ENCODE data around the gene CENPVL3. TPM values are rescaled to one million over a fixed set of nuclear protein-coding genes. Genes with fewer than 3 reads are reported as not detected.

CENPVL3 gene
- total and polyA plus RNA-seq, 2 of the 8 experiments (the other 6 are each of a cell fraction or from before 2014, with no cell fraction given), result 5.0 to 15.6 TPM

DNA sequence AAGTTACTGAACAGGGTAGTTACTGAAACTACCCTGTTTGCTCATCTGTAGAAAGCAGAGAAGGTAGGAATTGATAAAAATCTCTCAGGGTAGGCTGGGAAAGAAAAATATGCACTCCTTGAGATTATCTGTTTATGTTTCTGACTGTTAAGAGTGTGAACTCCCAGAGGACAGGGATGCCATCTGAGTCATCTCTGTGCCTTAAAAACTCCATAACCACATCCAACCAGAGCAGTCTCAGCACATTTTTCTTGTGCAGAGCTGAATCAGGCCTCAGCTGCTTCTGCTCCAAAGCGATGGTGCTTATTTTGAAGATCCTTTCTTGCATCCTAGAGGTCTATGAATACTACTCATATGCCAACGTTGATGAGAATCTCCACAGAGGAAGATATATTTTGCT, 9.9 kb downstream of the CENPVL3 start (continued):
- TF ChIP-seq, protein P1, sequence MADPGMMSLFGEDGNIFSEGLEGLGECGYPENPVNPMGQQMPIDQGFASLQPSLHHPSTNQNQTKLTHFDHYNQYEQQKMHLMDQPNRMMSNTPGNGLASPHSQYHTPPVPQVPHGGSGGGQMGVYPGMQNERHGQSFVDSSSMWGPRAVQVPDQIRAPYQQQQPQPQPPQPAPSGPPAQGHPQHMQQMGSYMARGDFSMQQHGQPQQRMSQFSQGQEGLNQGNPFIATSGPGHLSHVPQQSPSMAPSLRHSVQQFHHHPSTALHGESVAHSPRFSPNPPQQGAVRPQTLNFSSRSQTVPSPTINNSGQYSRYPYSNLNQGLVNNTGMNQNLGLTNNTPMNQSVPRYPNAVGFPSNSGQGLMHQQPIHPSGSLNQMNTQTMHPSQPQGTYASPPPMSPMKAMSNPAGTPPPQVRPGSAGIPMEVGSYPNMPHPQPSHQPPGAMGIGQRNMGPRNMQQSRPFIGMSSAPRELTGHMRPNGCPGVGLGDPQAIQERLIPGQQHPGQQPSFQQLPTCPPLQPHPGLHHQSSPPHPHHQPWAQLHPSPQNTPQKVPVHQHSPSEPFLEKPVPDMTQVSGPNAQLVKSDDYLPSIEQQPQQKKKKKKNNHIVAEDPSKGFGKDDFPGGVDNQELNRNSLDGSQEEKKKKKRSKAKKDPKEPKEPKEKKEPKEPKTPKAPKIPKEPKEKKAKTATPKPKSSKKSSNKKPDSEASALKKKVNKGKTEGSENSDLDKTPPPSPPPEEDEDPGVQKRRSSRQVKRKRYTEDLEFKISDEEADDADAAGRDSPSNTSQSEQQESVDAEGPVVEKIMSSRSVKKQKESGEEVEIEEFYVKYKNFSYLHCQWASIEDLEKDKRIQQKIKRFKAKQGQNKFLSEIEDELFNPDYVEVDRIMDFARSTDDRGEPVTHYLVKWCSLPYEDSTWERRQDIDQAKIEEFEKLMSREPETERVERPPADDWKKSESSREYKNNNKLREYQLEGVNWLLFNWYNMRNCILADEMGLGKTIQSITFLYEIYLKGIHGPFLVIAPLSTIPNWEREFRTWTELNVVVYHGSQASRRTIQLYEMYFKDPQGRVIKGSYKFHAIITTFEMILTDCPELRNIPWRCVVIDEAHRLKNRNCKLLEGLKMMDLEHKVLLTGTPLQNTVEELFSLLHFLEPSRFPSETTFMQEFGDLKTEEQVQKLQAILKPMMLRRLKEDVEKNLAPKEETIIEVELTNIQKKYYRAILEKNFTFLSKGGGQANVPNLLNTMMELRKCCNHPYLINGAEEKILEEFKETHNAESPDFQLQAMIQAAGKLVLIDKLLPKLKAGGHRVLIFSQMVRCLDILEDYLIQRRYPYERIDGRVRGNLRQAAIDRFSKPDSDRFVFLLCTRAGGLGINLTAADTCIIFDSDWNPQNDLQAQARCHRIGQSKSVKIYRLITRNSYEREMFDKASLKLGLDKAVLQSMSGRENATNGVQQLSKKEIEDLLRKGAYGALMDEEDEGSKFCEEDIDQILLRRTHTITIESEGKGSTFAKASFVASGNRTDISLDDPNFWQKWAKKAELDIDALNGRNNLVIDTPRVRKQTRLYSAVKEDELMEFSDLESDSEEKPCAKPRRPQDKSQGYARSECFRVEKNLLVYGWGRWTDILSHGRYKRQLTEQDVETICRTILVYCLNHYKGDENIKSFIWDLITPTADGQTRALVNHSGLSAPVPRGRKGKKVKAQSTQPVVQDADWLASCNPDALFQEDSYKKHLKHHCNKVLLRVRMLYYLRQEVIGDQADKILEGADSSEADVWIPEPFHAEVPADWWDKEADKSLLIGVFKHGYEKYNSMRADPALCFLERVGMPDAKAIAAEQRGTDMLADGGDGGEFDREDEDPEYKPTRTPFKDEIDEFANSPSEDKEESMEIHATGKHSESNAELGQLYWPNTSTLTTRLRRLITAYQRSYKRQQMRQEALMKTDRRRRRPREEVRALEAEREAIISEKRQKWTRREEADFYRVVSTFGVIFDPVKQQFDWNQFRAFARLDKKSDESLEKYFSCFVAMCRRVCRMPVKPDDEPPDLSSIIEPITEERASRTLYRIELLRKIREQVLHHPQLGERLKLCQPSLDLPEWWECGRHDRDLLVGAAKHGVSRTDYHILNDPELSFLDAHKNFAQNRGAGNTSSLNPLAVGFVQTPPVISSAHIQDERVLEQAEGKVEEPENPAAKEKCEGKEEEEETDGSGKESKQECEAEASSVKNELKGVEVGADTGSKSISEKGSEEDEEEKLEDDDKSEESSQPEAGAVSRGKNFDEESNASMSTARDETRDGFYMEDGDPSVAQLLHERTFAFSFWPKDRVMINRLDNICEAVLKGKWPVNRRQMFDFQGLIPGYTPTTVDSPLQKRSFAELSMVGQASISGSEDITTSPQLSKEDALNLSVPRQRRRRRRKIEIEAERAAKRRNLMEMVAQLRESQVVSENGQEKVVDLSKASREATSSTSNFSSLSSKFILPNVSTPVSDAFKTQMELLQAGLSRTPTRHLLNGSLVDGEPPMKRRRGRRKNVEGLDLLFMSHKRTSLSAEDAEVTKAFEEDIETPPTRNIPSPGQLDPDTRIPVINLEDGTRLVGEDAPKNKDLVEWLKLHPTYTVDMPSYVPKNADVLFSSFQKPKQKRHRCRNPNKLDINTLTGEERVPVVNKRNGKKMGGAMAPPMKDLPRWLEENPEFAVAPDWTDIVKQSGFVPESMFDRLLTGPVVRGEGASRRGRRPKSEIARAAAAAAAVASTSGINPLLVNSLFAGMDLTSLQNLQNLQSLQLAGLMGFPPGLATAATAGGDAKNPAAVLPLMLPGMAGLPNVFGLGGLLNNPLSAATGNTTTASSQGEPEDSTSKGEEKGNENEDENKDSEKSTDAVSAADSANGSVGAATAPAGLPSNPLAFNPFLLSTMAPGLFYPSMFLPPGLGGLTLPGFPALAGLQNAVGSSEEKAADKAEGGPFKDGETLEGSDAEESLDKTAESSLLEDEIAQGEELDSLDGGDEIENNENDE (IDR thresholded peaks at IDR 0.05; ENCODE audit: insufficient replicate concordance, low read length), result no peak
- TF ChIP-seq SIRT6 (IDR thresholded peaks at IDR 0.05; ENCODE audit: low read length) (no peak), EZH2 (IDR thresholded peaks at IDR 0.05; ENCODE audit: low read depth, low read length, severe bottlenecking) (no peak), TAF1 (IDR thresholded peaks at IDR 0.05; ENCODE audit: low read depth, low read length) (no peak), TEAD4 (IDR thresholded peaks at IDR 0.05; ENCODE audit: low read depth, low read length) (no peak), CTBP2 (IDR thresholded peaks at IDR 0.05; ENCODE audit: borderline replicate concordance, insufficient read depth, insufficient read length, low read length) (no peak), CHD1 (IDR thresholded peaks at IDR 0.05; ENCODE audit: low read depth, low read length) (no peak), BRCA1 (IDR thresholded peaks at IDR 0.05; ENCODE audit: low read depth, low read length) (no peak)
- TF ChIP-seq, protein P2, sequence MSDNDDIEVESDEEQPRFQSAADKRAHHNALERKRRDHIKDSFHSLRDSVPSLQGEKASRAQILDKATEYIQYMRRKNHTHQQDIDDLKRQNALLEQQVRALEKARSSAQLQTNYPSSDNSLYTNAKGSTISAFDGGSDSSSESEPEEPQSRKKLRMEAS (IDR thresholded peaks at IDR 0.05), result no peak
- TF ChIP-seq, protein P3, sequence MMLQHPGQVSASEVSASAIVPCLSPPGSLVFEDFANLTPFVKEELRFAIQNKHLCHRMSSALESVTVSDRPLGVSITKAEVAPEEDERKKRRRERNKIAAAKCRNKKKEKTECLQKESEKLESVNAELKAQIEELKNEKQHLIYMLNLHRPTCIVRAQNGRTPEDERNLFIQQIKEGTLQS (IDR thresholded peaks at IDR 0.05; ENCODE audit: insufficient read depth, low read depth, low read length), result no peak

Measured in H1 (cell line).